ENCODE measurements around the gene SCGB1A1.
"Not testable (repeated sequence)": the region's sequence is repeated elsewhere in the genome, so short reads cannot be mapped to it uniquely, and the experiment has no call there.

Gene SCGB1A1, protein sequence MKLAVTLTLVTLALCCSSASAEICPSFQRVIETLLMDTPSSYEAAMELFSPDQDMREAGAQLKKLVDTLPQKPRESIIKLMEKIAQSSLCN

DNA sequence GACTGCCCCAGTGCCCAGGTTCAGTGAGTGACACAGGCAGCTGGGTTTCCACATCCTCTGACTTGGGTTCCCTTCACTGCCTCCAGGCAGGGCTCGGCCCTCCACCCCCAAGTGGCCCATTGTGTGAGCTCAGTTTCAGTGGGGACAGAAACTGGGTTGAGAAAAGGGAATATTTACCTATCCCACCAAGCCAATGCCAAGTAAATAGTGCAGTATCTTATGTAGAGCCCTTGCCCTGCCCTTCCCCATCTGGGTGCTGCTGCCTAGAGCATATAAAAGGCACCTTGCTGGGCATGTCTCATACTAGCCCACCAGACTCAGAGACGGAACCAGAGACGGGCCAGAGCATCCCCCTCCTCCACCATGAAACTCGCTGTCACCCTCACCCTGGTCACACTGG lies at the start of gene SCGB1A1:
Gene SCGB1A1 (plus strand): TSS at position 301 of the 400 bp plus-strand sequence. CDS start 63 bp downstream, at position 364.
- DNase-seq (ENCODE audit: low read depth): no peak

DNA sequence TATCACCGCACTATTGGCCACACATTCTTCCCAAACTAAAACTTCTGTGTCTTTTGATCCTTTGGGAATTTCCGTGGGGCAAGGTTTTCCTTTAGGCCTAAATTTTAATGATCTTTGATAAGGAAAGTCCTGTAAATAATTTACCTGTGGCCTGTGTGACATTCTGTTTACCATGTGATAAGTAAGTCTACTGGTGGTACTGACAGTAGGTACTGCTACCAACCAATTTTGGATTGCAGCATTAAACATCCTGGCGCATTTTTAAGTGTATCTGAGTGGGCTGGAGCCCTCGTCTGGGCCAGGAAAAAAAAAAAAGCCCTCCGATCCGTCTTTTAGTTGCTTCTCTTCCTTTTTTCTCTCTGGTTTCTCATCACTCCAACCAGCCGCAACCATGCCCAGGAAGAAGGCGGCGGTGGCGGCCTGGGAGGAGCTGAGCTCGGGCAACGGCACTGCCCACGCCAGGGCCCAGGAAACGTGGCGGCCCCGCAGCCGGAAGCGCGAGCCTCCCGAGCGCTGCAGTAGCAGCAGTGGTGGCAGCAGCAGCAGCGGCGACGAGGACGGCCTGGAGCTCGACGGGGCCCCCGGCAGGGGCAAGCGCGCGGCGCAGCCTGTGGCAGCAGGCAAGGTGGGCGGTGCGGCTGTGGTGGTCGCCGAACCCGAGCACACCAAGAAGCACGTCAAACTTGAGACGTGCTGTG lies 47.9 kb upstream of the SCGB1A1 start:
- peak; percentile 21 for DNase-seq (ENCODE audit: low read depth)

DNA sequence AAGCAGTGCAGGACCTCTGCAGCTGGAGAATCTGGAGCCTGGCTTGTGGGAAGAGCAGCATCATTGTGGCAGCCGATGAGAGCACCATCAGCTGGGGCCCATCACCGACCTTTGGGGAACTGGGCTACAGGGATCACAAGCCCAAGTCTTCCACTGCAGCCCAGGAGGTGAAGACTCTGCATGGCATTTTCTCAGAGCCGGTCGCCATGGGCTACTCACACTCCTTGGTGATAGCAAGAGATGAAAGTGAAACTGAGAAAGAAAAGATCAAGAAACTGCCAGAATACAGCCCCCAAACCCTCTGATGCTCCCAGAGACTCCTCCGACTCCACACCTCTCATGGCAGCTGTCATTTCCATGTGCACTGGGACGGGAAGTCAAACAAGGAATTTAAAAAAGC lies 46.0 kb upstream of the SCGB1A1 start:
- no peak for DNase-seq (ENCODE audit: low read depth)

DNA sequence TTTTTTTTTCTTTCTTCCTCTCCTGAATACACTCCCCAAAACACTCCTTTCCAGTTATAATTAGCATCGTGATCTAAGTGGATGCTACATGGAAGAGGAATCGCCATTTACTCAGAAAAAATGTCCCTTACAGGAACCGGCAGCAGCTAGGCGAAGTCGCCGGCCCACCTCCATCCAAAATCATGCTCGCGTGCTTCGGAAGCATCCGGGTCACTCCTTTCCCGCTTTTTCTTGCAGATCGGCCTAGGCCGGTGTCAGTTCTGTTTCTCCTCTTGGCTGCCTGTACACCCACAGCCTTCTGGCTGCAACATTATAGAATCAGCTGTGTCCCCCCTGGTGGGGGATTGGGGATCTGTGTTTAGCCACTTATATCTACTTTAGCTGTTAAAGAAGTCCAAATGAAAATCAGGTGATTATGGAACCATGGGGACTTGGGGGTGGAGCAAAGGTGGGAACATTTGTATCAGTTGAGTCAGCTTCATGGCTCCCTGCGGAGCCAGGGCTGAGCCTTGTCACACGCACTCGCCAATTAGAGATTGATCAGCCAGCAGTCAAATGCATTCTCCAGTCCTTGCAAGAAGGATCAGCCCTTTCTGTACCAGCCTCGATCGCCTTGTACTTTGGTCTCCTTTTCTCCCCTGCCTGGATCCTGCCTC lies 45.2 kb upstream of the SCGB1A1 start:
- no peak for DNase-seq (ENCODE audit: low read depth)

DNA sequence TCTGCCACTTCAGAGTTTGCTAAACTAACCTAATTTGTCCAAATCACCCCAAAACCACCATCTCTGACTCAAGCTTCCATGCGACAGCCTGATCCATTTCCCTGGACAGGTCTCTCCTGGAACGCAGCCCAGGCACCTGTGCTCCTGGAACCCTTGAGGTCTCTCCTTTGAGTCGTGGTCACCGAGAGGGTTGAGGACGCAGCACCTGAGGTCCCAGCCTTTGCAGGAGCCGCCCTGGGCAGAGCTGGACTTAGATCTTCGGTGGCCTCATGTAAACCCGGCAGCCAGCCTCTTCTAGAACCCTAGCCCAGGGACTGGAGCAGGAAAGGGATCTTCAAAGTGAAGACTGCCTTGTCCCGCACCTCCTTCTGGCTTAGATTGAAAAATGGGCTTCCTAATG lies 44.0 kb upstream of the SCGB1A1 start:
- DNase-seq (ENCODE audit: low read depth): no peak

DNA sequence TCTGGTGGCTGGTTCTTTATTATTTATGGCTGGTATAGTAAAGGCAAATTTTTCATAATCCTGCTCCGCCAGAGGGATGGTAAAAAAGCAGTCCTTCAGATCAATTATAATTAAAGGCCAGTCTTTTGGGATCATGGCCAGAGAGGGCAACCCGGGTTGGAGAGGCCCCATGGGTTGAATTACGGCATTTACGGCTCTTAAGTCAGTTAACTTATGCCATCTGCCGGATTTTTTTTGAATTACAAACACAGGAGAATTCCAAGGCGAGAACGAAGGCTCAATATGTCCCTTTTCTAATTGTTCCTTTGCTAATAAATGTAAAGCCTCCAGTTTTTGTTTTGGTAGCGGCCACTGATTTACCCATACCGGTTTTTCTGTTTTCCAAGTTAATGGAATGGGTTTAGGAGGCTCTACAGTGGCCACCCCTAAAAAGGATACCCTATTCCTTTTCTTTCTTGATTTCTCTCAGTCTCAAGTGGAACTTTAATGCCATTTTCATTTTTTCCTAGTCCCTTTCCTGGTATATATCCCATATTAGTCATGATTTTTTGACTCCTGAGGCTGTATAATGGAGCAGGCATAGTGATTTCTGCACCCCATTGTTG lies 40.3 kb upstream of the SCGB1A1 start:
- not testable (repeated sequence) for DNase-seq (ENCODE audit: low read depth)

DNA sequence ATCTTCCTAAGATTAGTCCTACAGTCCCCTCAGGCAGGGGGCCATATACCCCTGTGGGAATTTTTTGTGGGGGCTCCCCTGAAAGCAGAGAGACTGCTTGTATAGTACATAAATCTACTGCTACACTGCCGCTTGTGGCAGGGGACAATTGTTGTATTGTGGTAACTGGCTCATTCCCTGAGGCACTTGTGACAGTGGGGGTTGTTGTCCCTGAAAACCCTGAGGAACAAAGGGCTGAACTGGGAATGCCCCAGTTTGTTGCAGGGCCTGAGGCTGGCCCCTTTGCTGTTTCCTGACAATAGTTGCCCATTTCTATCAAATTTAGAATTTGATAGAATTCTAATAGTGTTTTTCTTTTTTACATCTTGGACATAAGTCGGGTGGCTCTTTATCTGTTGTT lies 39.2 kb upstream of the SCGB1A1 start:
- DNase-seq (ENCODE audit: low read depth): not testable (repeated sequence)

DNA sequence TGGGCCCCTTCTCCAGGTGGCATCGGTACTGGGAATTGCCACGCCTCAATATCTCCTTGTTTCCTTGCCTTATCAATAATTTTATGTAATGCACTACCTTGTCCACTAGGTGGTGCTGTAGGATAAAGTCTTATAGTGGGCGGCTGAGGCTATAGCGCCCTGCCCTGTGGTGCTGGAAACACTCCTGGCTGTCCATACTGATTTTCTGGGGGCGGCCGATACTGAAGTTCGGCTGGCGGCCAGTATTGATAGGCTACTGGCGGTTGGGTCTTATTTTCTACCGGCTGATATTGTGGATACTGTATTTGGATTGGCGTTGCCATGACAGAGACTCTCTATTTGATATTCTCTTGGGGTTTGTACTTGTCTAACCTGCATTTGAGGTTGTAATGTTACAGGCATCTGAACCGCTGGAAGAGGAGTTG lies 38.0 kb upstream of the SCGB1A1 start:
- DNase-seq (ENCODE audit: low read depth): peak; percentile 12

DNA sequence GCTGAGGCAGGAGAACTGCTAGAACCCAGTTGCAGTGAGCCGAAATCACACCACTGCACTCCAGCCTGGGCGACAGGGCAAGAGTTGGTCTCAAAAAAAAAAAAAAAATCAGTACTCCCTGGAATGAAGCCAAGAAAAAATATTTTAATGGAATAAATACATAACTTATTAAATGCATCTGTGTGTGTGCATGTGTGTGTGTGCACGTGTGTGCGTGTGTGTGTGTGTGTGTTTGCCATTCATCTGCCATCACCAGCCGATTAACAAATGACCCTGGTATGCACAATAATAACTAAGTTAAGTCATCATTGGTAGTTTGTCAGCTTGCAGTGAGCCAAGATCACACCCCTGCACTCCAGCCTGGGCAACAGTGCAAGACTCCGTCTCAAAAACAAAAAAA lies 35.0 kb upstream of the SCGB1A1 start:
- DNase-seq (ENCODE audit: low read depth): no peak

DNA sequence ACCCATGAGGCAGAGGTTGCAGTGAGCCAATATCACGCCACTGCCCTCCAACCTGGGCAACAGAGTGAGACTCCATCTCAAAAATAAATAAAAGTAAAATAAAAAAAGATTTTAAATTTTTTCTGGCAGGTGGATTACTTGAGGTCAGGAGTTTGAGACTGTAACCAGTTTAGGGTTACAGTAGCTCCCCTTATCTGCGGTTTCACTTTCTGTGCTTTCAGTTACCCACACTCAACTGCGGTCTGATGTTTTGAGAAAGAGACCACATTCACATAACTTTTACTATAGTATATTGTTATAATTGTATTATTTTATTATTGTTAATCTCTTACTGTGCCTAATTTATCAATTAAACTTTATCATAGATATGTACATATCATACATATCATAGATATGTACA lies 32.8 kb upstream of the SCGB1A1 start:
- DNase-seq (ENCODE audit: low read depth): not testable (repeated sequence)

DNA sequence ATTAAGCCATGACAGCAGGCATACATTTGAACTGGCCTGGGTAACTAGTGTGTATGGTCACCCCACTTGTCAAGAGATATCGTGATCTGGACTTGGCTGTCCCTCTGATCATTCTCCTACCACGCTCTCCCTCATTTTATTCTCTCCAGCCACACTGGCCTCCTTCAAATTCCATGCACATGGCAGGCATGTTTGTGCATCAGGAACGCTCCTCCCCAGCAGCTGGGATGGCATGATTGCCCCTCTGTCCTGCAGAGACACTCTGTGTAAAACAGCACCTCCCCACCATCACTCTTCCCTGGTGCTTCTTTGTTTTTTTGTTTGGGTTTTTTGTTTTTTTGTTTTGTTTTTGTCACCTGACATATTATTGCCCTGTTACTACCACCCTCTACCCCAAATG lies 31.5 kb upstream of the SCGB1A1 start:
- DNase-seq (ENCODE audit: low read depth): no peak

DNA sequence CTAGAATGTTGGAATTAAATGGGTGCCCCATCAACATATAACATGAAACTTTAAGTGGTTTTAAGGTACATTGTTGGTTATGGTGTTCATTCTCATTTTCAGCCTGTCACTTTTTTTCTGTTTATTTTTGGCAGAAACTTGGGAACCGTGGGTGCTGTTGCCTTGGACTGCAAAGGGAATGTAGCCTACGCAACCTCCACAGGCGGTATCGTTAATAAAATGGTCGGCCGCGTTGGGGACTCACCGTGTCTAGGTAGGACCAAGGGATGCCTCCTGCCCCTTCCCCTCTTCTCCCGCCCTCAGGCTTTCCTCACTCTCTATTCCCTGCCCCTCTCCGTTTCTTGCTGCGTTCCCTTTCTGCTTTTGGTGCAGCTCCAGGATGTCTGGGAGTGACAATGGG lies 29.8 kb upstream of the SCGB1A1 start:
- DNase-seq (ENCODE audit: low read depth): no peak

DNA sequence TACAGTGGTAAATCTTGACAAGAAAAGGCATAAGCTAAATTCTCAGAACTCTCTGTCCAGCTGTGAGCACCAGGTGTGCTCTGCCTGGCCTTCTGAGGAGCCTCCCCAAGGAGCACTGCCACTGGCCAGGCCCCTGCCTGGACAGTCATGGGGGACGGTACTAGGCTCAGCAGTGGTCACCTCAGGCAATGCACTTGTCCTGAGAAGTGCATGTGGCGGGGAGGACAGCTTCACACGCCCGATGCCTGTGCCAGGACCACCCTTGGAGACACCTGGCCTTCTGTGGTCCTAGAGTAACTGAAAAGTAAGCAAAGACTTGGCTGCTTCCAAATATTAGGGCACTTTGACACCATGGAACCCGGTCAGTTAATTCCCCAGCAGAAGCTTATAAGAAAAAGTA lies 28.6 kb upstream of the SCGB1A1 start:
- no peak for DNase-seq (ENCODE audit: low read depth)

DNA sequence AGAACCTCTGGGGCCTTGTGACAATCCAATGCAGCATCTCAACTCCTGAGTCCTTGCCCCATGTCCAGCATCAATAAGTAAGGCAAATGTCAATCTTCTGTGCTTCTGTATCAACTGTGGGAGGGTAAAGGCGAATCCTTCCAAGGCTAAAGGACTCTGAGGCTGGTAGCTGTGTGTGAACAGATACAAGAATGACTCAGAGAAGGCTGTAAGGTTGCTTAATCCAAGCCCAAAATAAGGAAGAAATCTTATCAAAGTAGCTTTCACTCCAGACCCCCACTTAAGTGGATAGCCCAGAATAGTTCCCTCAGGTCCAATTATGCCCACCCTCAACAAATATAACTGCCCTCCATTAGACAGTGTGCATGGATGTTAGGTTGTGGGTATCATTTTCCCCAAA lies 28.1 kb upstream of the SCGB1A1 start:
- no peak for DNase-seq (ENCODE audit: low read depth)

DNA sequence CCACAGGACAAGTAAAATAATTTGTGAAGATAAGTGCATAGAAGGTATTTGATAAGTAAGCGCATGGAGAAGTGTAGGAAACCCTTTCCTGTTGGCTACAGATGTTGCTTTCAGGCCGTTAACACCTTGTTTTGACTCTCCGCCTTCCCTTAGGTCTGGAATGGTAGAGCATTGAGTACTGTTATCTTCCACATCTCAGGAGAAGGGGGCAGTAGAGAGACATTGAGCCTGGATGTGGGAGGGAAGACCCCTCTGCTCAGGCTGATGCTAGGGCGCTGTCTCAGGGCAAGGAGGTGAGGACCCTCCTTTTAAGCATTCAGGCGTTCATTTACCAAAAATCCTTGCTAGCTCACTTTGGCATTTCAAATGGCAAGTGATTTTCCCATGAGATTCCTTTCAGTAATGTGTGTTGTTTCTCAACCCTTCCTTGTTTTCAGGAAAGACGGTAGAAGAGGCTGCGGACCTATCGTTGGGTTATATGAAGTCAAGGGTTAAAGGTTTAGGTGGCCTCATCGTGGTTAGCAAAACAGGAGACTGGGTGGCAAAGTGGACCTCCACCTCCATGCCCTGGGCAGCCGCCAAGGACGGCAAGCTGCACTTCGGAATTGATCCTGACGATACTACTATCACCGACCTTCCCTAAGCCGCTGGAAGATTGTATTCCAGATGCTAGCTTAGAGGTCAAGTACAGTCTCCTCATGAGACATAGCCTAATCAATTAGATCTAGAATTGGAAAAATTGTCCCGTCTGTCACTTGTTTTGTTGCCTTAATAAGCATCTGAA lies 27.0 kb upstream of the SCGB1A1 start:
- no peak for DNase-seq (ENCODE audit: low read depth)

DNA sequence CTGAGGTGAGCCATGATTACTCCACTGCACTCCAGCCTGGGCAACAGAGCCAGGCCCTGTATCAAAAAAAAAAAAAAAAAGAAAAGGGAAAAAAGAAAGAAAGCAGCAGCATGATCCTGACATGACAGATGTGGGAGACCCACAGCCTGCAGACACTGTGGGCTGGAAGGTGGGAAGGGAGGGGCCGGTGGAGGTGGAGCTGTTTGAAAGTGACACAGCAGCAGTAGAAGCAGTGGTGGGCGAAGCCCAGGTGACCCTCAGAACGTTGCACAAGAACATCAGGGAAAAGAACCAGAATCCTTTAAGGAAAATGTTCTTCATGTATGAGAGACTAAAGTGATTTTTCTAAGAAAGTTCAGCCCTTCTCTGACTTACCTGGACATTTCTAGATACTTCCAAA lies 26.3 kb upstream of the SCGB1A1 start:
- DNase-seq (ENCODE audit: low read depth): no peak

DNA sequence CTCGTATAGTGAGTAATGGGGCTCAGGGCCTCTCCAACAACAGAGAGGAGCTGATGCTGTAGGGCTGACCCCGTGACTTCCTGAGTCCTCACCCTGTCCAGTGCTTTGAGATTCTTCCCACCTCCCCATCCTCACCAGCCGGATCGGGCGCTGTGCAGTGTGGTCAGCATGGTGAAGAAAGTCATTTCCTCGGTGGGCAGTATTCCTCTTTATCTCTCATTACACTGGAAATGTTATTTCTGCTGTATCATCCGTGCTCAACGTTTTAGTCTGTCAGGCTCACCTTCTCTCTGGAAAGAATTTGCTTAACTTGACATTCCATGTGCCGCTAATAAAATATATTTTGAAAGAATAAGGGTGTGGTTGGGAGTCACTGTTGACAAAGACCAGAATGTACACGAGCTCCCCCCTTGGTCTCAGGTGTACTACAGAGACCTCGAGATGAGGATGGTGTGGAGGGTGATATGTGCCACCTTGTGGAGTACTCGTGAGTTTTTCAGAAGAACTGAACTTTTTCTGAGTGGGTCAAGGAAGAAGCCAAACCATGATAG lies 25.7 kb upstream of the SCGB1A1 start:
- DNase-seq (ENCODE audit: low read depth): no peak

DNA sequence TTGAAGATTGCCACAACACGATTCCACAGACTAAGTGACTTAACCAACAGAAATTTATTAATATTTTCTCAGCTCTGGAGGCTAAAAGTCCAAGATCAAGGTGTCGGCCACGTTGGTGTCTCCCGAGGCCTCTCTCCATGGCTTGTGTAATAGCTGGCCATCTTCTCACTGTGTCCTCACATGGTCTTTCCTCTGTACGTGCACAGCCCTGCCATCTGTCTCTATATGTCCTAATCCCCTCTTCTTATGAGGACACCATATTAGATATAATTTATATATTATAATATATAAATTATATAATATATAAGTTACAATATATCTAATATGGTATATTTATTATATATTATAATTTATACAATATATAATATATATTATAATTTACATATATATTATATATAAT lies 25.1 kb upstream of the SCGB1A1 start:
- no peak for DNase-seq (ENCODE audit: low read depth)

DNA sequence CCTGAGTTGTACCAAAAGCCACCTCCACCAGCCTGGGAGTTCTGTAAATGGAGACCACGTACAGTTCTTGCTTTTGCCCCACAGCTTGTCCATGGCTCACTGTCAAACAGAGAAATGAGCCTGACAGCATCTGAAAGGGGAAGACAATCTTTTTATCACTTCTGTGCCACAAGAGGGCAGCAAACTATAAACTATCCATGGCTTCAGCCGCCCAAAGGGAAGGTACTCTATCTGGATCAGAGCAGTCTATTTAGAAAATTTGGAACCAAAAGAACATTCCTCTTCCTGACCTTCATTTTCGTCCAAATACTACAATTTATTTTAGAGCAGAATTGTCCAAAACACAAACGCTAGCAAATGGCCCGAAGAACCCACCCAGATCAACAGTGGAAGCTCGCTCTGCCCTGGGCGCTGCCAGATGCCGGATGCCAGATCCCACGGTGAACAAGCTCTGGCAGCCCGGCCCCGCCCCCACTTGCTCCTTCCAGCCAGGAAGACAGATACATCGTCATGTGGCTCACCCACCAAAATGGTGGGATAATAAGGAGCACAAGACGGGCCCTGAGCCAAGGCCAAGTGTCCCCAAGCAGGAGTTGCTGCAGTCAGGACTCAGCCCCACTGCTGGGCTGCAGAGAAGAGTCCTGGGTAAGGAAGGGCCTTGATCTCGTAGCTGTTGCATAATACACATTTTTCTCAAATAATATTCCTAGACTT lies 23.9 kb upstream of the SCGB1A1 start:
- peak; percentile 8 for DNase-seq (ENCODE audit: low read depth)

DNA sequence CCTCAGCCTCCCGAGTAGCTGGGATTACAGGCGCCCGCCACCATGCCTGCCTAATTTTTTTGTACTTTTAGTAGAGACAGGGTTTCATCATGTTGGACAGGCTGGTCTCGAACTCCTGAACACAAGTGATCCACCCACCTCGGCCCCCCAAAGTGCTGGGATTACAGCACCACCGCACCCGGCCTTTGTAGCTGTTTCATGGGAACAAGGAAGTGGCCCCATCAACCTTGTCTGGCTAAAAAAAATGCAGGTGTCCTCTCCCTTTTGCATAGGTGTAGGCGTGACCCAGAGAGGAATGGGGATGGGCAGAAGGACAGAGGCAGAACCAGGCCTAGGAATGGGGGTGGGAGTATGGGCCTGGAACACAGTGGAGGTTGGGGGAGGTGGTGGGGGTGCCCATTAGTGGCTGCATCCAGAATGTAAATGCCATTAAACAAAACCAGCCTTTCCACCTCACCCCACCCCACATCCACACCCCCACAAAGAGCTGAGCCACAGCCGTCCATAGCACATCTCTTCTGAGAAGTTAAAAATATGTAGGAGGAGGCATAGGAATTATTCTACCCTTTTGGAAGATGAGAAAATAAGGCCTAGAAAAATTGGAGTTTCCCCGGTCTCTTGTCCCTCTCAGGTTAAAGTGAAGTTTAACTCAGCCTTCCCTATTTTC lies 22.8 kb upstream of the SCGB1A1 start:
- DNase-seq (ENCODE audit: low read depth): no peak
